Thoracic aorta (tissue), 2 donors: Measurements from ENCODE around the gene BABAM1. TPM values are rescaled to one million over a fixed set of nuclear protein-coding genes. Genes with fewer than 3 reads are reported as not detected.

Experiments
- ATAC-seq: fragments of 150-250 bp; one replicate; pipeline ENCODE4 v1.8.0; 2017; ENCODE audit warnings: low read depth; ENCODE audit not compliant: insufficient number of reproducible peaks, low FRiP score
- DNase-seq: peaks from one replicate; pipeline ENCODE4 v3.0.0-alpha.2; 2020; ENCODE audit warnings: low spot score
- H3K27ac ChIP-seq, 2 donors: fragments of 200-600 bp; sonication (generic); 1 replicate in 1 of 2; 2 replicates in 1 of 2; pipeline ENCODE4 v1.5.1; 2016; ENCODE audit warnings: mild to moderate bottlenecking in 2 of 2, moderate library complexity in 2 of 2
- H3K27me3 ChIP-seq: fragments of 200-600 bp; sonication (generic); replicated peaks from 2 replicates; pipeline ENCODE4 v1.6.0; 2016; ENCODE audit warnings: mild to moderate bottlenecking; ENCODE audit not compliant: insufficient read depth
- H3K36me3 ChIP-seq: fragments of 200-600 bp; sonication (generic); one replicate; pipeline ENCODE4 v1.5.1; 2016
- H3K4me1 ChIP-seq, 2 donors: fragments of 200-600 bp; sonication (generic); 1 replicate in 1 of 2; 2 replicates in 1 of 2; pipeline versions ENCODE4 v1.5.1 to v1.6.0; 2016; ENCODE audit warnings: low read depth in 2 of 2, mild to moderate bottlenecking in 1 of 2; ENCODE audit not compliant: control insufficient read depth in 1 of 2
- H3K4me3 ChIP-seq: fragments of 200-600 bp; sonication (generic); 2 replicates; pipeline ENCODE4 v1.5.1; 2016; ENCODE audit warnings: mild to moderate bottlenecking
- H3K9me3 ChIP-seq: fragments of 200-600 bp; sonication (generic); 2 replicates; pipeline ENCODE4 v1.5.1; 2016
- CTCF ChIP-seq: fragments of 200-600 bp; sonication (generic); IDR thresholded peaks from one replicate; pipeline ENCODE4 v1.5.1; 2019; ENCODE audit warnings: antibody characterized with exemption
- total RNA-seq, 2 donors: library from RNA; depleted of rRNA; stranded (reverse); fragments of >200 nt; gene quantifications; one replicate each; pipeline versions ENCODE4 v1.1.0 to v1.2.3, GENCODE V29; 2016

BABAM1 gene
- total RNA-seq, 2 donors from 2014 or later: 55.2 to 87.2 TPM

GRCh38 chr19:17235300-17235970, 31.8 kb upstream of the BABAM1 start:
- Histone ChIP-seq H3K27ac (peak overlapping the region; percentile 50 to 60), H3K27me3 (no peaks in the 10 kb centered on the region), H3K4me1 (peaks cover 12 to 23% of the 10 kb centered on the region in 2 donors), H3K9me3 (no peaks in the 10 kb centered on the region), H3K36me3 (peaks cover 9% of the 10 kb centered on the region), H3K4me3 (peak overlapping the region; percentile 76)
- no peak for DNase-seq
- TF ChIP-seq CTCF: peak; percentile 50
- ATAC-seq: no peak

- ATAC-seq (no peak), DNase-seq (no peak)
- H3K36me3 ChIP-seq: peaks cover 12% of the 10 kb centered on the region
- no peak for TF ChIP-seq CTCF
- H3K4me3 ChIP-seq: peak overlapping the region; percentile 76
- H3K27me3 ChIP-seq: no peaks in the 10 kb centered on the region
- peak overlapping the region; percentile 53 to 64 for H3K27ac ChIP-seq
- peaks cover 14 to 25% of the 10 kb centered on the region in 2 donors for H3K4me1 ChIP-seq
- no peaks in the 10 kb centered on the region for H3K9me3 ChIP-seq
These were observed 31.1 kb upstream of the BABAM1 start for GRCh38 chr19:17235971-17236777.

- peak overlapping the region; percentile 53 to 64 for H3K27ac ChIP-seq
- ATAC-seq: no peak
- H3K36me3 ChIP-seq: peaks cover 12% of the 10 kb centered on the region
These were observed 30.3 kb upstream of the BABAM1 start for GRCh38 chr19:17236811-17237543.

GRCh38 chr19:17237747-17238706, 29.2 kb upstream of the BABAM1 start:
- ATAC-seq: no peak
- peaks cover 29 to 43% of the 10 kb centered on the region in 2 donors for H3K4me1 ChIP-seq

More at GRCh38 chr19:17236811-17237543, 30.3 kb upstream of the BABAM1 start:
- Histone ChIP-seq H3K9me3 (no peaks in the 10 kb centered on the region), H3K4me3 (no peak overlapping the region), H3K27me3 (no peaks in the 10 kb centered on the region), H3K4me1 (peaks cover 20 to 33% of the 10 kb centered on the region in 2 donors)
- DNase-seq: no peak
- TF ChIP-seq CTCF: no peak

More at GRCh38 chr19:17237747-17238706, 29.2 kb upstream of the BABAM1 start:
- Histone ChIP-seq H3K27ac (no peak overlapping the region), H3K36me3 (peaks cover 12% of the 10 kb centered on the region), H3K4me3 (no peak overlapping the region), H3K9me3 (no peaks in the 10 kb centered on the region), H3K27me3 (no peaks in the 10 kb centered on the region)
- DNase-seq: no peak
- TF ChIP-seq CTCF: no peak
